ENCODE results near the gene TRPV2. TPM values are rescaled to one million over a fixed set of nuclear protein-coding genes. Genes with fewer than 3 reads are reported as not detected.
A peak's percentile ranks its signal among the peaks of the same experiment; 100 is the strongest.

Gene TRPV2
- total and polyA plus RNA-seq, 4 donors = 12.6 to 105 (median 45.7) TPM

DNA sequence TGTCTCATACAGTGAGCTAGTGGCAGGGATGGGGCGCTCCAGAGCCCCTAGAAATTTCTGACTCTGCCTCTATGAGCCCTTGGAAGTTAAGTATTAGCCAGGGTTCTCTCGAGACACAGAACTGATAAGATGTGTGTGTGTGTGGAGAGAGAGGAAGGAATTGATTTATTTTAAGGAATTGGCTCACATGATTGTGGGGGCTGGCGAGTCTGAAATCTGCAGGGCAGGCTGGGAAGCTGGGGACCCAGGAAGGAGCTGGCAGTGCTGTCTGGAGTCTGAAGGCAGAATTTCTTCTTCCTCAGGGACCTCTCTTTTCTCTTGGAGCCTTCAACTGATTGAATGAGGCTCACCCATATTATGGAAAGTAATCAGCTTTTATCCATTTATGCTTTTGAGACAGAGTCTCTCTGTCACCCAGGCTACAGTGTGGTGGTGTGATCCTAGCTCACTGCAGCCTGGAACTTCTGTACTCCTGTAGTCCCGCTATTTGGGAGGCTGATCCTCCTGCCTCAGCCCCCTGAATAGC, 59.9 kb downstream of the TRPV2 start:
- Histone ChIP-seq H3K36me3 (ENCODE audit: control insufficient read depth in 4 of 4, insufficient read depth in 4 of 4, low read length in 4 of 4) (no peaks in the 10 kb centered on the region), H3K9me3 (ENCODE audit: control insufficient read depth in 4 of 4, insufficient read depth in 3 of 4, low read length in 3 of 4) (peaks cover 0 to 2% (median 0%) of the 10 kb centered on the region in 4 donors), H3K4me1 (ENCODE audit: control insufficient read depth in 5 of 5, insufficient read depth in 5 of 5, low read length in 5 of 5) (peaks cover 0 to 16% (median 1%) of the 10 kb centered on the region in 5 donors), H3K27ac (ENCODE audit: low read depth in 1 of 2, low read length in 1 of 2) (no peak overlapping the region), H3K4me3 (no peak overlapping the region), H3K27me3 (ENCODE audit: control insufficient read depth in 3 of 3, insufficient read depth in 3 of 3, low read length in 2 of 3) (no peaks in the 10 kb centered on the region), H3K9ac (ENCODE audit: insufficient read depth in 1 of 2, low read length in 2 of 2) (no peak overlapping the region)
- 73 to 82% methylated on average over 4 of the region's 4 CpGs for WGBS, 2 donors
- DNase-seq (no peak), ATAC-seq (ENCODE audit: insufficient read depth, low FRiP score) (no peak)
- no peak for TF ChIP-seq CTCF (IDR thresholded peaks at IDR 0.05; ENCODE audit: control extremely low read depth, extremely low read depth)

- Histone ChIP-seq H3K27me3 (ENCODE audit: control insufficient read depth in 3 of 3, insufficient read depth in 3 of 3, low read length in 2 of 3) (no peaks in the 10 kb centered on the region), H3K27ac (ENCODE audit: low read depth in 1 of 2, low read length in 1 of 2) (no peak overlapping the region), H3K9me3 (ENCODE audit: control insufficient read depth in 4 of 4, insufficient read depth in 3 of 4, low read length in 3 of 4) (peaks cover 0 to 2% (median 0%) of the 10 kb centered on the region in 4 donors), H3K4me3 (no peak overlapping the region), H3K36me3 (ENCODE audit: control insufficient read depth in 4 of 4, insufficient read depth in 4 of 4, low read length in 4 of 4) (no peaks in the 10 kb centered on the region), H3K9ac (ENCODE audit: insufficient read depth in 1 of 2, low read length in 2 of 2) (no peak overlapping the region), H3K4me1 (ENCODE audit: control insufficient read depth in 5 of 5, insufficient read depth in 5 of 5, low read length in 5 of 5) (peaks cover 0 to 13% (median 1%) of the 10 kb centered on the region in 5 donors)
- ATAC-seq (ENCODE audit: insufficient read depth, low FRiP score) (peak; percentile 80), DNase-seq (no peak)
- WGBS, 2 donors = 79 to 88% methylated on average over 5 of the region's 5 CpGs
- no peak for TF ChIP-seq CTCF (IDR thresholded peaks at IDR 0.05; ENCODE audit: control extremely low read depth, extremely low read depth)
Observed at GRCh38 chr17:16477255-16477654, 61.9 kb downstream of the TRPV2 start.

- DNase-seq (no peak), ATAC-seq (ENCODE audit: insufficient read depth, low FRiP score) (no peak)
- Histone ChIP-seq H3K4me1 (ENCODE audit: control insufficient read depth in 5 of 5, insufficient read depth in 5 of 5, low read length in 5 of 5) (peaks cover 0 to 9% (median 0%) of the 10 kb centered on the region in 5 donors), H3K36me3 (ENCODE audit: control insufficient read depth in 4 of 4, insufficient read depth in 4 of 4, low read length in 4 of 4) (no peaks in the 10 kb centered on the region), H3K9me3 (ENCODE audit: control insufficient read depth in 4 of 4, insufficient read depth in 3 of 4, low read length in 3 of 4) (peaks cover 0 to 2% (median 0%) of the 10 kb centered on the region in 4 donors), H3K4me3 (no peak overlapping the region), H3K9ac (ENCODE audit: insufficient read depth in 1 of 2, low read length in 2 of 2) (no peak overlapping the region), H3K27ac (ENCODE audit: low read depth in 1 of 2, low read length in 1 of 2) (no peak overlapping the region), H3K27me3 (ENCODE audit: control insufficient read depth in 3 of 3, insufficient read depth in 3 of 3, low read length in 2 of 3) (no peaks in the 10 kb centered on the region)
- no peak for TF ChIP-seq CTCF (IDR thresholded peaks at IDR 0.05; ENCODE audit: control extremely low read depth, extremely low read depth)
- WGBS, 2 donors = 89 to 90% methylated on average over 8 of the region's 8 CpGs
Observed at GRCh38 chr17:16477666-16478065, 62.3 kb downstream of the TRPV2 start.

DNA sequence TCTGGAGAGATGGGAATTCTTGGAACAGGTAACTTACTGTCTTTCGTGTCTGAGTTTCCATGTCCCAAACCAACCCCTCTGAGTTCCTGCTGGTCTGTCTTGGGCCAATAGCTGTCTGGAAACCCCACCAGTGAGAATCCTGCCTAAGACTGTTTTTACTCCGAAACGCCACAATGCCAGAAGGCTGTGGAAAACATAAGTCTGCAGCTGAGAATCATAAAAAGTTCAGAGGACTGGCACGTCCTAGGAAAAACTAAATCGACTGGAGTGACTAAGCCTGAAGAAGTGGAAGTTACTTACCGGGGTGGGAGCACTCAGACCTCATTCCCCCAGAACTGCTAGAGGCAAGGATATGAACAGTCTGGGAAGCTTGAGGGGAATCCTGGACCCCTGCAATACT, 63.3 kb downstream of the TRPV2 start:
- no peak overlapping the region for H3K4me3 ChIP-seq
- no peak for ATAC-seq (ENCODE audit: insufficient read depth, low FRiP score)
- 91 to 96% methylated on average over 6 of the region's 6 CpGs for WGBS, 2 donors
- DNase-seq = no peak
- H3K27ac ChIP-seq (ENCODE audit: low read depth in 1 of 2, low read length in 1 of 2) = no peak overlapping the region
- no peak overlapping the region for H3K9ac ChIP-seq (ENCODE audit: insufficient read depth in 1 of 2, low read length in 2 of 2)
- peaks cover 0 to 5% (median 0%) of the 10 kb centered on the region in 5 donors for H3K4me1 ChIP-seq (ENCODE audit: control insufficient read depth in 5 of 5, insufficient read depth in 5 of 5, low read length in 5 of 5)
- H3K9me3 ChIP-seq (ENCODE audit: control insufficient read depth in 4 of 4, insufficient read depth in 3 of 4, low read length in 3 of 4) = peaks cover 0 to 2% (median 0%) of the 10 kb centered on the region in 4 donors
- TF ChIP-seq CTCF (IDR thresholded peaks at IDR 0.05; ENCODE audit: control extremely low read depth, extremely low read depth) = no peak
- no peaks in the 10 kb centered on the region for H3K36me3 ChIP-seq (ENCODE audit: control insufficient read depth in 4 of 4, insufficient read depth in 4 of 4, low read length in 4 of 4)
- no peaks in the 10 kb centered on the region for H3K27me3 ChIP-seq (ENCODE audit: control insufficient read depth in 3 of 3, insufficient read depth in 3 of 3, low read length in 2 of 3)
